GM19240 (cell line): Measurements from ENCODE around the gene H2AZ2.
"Not testable (repeated sequence)": the region's sequence is repeated elsewhere in the genome, so short reads cannot be mapped to it uniquely, and the experiment has no call there.

Experiments
- DNase-seq: peaks from one replicate; pipeline ENCODE4 v3.0.0; 2011; ENCODE audit warnings: low spot score; ENCODE audit not compliant: insufficient read length

H2AZ2 gene

DNA sequence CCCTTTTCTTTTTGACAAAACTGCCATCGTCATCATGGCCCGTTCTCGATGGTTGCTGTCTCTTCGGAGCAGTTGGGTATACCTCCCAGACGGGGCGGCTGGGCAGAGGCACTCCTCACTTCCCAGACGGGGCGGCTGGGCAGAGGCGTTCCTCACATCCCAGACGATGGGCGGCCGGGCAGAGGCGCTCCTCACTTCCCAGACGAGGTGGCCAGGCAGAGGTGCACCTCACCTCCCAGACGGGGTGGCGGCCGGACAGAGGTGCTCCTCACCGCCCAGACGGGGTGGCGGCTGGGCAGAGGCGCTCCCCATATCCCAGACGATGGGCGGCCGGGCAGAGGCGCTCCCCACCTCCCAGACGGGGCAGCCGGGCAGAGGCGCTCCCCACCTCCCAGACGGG, 22.9 kb upstream of the H2AZ2 start:
- DNase-seq, result not testable (repeated sequence)

DNA sequence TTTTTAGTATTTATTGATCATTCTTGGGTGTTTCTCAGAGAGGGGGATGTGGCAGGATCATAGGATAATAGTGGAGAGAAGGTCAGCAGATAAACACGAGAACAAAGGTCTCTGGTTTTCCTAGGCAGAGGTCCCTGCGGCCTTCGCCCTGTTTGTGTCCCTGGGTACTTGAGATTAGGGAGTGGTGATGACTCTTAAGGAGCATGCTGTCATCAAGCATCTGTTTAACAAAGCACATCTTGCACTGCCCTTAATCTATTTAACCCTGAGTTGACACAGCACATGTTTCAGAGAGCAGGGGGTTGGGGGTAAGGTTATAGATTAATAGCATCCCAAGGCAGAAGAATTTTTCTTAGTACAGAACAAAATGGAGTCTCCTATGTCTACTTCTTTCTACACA, 22.4 kb upstream of the H2AZ2 start:
- not testable (repeated sequence) for DNase-seq

DNA sequence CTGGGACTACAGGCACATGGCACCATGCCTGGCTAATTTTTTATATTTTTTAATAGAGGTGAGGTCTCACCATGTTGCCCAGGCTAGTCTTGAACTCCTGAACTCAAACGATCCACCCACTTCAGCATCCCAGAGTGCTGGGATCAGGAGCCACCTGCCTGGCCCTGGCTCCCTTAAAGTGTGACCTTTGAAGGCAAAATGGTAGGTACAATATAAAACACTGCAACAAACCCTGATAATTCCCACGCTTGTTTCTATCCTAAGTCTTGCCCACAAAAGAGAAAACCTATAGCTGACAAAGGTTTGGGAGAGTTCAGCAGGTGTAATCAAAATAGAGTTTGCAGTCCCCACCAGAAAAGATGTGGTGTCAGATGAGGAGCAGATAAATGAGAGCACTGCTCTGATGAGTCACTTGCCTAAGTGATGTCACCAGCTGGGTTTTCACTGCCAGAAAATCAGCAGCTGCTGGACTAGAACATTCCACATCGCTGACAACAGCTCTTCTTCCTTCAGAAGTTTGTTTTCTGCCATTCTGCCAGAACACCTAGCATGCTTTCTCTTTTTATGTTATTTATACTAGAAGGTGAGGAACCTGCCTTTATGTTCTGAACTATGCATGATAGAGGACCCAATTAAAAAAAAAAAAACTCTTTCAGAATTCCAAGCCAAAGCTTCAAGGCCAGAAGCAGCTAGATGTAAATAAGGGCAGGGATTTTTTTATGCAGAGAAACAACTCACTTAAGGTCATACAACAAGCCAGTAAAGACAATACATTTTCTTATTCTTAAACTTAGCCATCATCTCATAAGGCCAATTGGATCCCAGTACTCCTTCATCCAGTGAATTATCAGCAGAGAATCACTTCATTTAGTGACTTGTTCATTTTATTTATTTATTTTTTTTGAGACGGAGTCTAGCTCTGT, 19.4 kb upstream of the H2AZ2 start:
- no peak for DNase-seq

DNA sequence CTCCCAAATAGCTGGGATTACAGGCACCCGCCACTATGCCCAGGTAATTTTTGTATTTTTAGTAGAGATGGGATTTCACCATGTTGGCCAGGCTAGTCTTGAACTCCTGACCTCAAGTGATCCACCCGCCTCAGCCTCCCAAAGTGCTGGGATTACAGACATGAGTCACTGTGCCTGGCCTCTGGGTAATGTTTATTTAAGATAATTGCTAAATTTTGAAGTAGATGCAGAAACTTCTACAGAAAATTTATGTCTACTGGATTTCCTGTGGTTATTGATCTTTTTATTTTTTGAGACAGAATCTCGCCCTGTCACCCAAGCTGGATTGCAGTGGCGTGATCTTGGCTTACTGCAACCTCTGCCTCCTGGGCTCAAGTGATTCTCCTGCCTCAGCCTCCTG, 14.1 kb upstream of the H2AZ2 start:
- DNase-seq, result not testable (repeated sequence)

DNA sequence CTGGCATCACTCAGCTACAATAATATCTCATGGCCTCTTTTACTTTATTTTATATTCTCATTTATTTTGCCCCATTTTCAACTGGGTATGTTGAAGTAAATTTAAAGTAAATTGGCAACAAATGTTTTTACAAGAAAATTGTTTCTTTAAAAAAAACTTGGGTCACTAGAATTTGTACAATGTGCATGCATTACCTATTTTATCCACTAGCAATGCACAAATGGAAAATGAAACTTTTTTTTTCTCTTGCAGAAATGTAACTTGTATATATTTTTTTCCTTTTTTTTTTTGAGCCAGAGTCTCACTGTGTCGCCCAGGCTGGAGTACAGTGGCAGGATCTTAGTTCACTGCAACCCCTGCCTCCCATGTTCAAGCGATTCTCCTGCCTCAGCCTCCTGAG, 10.3 kb upstream of the H2AZ2 start:
- no peak for DNase-seq

DNA sequence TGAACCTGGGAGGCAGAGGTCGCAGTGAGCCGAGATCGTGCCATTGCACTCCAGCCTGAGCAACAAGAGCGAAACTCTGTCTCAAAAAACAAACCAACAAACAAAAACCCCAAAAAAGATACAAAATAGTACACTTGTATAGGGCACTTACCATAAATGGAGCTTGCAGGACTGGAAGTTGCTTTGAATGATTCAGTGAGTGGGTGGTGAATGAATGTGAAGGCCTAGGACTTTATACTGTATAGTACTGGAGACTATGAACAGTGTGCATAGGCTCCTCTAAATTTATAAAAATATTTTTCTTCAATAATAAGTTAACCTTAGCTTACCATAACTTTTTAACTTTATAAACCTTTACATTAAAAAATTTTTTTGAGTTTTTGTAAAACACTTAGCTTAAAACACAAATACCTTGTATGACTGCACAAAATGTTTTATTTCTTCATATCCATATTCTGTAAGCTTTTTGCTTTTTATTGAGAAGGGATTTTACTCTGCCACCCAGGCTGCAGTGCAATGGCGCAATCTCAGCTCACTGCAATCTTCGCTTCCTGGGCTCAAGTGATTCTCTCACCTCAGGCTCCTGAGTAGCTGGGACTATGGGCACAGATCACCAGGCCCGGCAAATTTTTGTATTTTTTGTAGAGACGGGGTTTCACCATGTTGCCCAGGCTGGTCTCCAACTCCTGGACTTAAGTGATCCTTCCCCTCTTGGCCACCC, 6.9 kb upstream of the H2AZ2 start:
- DNase-seq, result no peak

DNA sequence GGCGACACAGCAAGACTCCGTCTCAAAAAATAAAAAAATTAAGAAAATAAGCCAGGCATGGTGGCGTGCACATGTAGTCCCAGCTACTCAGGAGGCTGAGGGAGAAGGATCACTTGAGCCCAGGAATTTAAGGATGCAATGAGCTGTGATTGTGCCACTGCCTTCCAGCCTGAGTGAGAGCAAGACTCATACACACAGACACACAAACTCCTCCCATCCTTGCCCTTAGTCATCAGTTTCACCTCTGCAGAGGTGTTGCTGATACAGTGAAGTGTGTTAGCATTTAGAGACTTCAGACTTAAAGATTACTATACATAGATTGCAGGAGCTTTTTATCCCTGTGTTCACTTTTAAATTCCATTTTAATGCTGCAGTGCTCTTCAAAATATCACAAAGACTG, 5.5 kb upstream of the H2AZ2 start:
- DNase-seq, result no peak

DNA sequence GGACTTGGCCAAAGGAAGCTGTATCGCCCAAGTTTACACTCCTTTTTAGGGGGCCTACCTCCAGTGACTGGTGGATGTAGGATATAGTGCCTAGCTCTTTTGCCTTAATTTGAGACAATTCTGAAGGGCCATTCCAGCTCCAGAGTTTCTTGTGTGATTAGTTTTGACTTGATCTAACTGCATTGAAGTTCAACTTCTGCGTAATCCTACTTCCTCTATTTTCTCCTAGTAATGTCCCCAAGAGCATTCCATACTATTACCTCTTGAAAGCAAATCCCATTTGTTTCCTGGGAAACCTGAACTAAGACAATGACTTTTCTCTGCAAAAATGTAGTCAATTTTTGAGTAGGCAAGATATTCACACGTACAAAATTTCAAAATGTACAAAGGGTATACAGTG, 4.7 kb upstream of the H2AZ2 start:
- DNase-seq, result no peak

DNA sequence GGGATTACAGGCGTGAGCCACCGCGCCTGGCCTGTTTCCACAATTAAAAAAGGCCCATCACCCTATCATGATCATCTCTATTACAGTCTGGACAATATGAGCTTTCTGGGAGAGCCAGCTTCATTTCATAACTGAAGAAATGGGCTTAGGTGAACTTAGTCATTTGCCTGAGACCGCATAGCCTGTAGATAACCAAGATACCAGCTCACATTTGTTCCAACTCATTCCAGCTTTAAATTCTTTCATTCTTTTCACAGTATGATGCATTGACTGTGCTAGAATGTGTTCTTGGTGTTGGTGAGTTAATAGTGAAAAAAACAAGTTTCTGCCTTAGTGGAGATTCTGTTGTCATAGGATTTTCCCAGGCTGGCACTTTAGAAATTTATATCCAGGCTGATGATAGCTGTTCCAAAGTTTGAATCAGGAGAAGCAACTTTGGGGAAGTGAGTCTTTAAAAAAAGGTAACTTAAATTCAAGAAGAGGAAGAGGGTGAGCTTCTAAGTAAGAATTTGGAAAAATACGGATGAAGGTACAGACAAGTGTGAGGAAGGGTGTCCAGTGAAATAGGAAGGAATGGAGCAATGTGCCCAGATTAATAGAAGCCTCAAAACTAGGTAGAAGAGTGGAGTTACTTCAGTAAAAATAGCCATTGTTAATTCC, 2.1 kb upstream of the H2AZ2 start:
- no peak for DNase-seq

DNA sequence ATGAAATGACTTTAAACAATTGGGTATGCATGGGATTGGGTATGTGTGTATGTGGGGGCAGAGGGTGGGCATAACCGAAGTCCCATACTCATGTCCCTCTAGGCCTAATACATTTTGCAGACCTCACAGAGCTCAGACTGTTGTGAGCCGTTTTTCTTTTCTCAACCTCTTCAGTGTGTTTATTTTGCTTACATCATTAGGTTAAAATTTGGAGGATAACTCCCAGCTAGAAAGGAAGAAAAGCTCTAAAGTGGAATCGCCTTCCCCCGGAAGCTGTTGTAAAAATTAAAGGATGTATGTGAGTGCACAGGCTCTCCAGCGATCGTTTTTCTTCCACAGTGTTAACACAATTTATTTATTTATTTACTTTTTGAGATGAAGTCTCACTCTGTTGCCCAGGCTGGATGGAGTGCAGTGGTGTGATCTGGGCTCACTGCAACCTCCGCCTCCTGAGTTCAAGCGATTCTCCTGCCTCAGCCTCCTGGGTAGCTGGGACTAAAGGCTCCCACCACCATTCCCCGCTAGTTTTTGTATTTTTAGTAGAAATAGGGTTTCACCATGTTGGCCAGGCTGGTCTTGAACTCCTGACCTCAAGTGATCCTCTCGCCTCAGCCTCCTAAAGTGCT, 1.5 kb upstream of the H2AZ2 start:
- no peak for DNase-seq

DNA sequence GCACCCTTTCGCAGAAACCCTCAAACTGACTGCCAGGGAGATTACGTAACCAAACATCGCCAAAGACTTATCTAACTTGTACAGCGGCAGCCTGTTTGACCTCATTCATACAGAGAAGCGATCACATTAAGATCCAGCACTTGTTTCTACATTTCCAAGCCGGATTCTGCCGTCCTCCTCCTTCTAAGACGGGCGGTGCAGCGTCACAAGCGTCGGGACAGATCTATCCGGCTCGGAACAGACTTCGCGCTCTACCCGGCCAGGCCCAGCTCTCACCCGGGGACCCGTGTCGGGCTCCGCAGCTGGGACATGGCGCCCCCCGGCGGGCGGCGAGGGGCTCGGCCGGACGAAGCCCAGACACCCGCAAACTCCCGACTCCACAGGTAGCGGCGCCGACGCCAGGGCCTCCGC, 373 bp downstream of the H2AZ2 start:
- DNase-seq, result peak; percentile 65

DNA sequence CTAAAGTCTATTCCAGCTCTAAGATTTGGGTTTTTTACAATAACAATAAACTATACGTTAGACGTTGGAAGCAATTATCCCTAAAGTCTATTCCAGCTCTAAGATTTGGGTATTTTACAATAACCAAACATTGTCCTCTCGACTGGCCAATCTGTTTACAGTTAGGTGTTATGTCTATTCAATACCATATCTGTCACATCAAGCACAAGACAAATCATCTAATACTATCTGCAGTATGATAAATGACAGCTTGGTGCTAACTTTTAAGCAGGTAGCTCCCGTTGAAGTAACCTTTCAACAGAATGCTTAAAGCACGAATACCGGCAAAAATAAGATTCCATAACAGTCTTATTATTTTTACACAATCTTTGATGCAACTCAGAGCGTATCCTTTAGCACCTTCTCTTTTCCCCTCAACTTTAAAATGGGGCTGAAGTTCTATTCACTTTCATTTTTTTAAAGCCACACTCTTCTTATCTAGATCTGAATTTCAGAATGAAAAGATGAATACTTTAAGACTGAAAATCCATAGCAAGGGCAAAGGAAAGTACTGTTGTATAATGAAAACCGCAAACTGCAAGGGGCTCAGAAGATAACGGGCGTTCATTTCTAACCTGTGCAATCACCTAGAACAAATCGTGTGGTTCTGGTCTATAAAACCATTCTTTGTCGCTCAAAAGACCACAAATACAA, 925 bp downstream of the H2AZ2 start:
- DNase-seq, result no peak

DNA sequence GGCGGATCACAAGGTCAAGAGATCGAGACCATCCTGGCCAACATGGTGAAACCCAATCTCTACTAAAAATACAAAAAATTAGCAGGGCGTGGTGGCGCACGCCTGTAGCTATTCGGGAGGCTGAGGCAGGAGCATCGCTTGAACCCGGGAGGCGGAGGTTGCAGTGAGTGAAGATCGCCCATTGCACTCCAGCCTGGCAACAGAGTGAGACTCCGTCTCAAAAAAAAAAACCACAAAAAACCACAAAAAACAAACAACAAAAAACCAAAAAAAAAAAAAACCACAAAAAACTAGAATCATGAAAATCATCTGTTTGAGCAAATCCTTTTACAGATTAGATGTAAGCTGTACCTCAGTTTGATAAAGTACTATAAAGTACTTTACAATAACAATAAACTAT, 1.5 kb downstream of the H2AZ2 start:
- not testable (repeated sequence) for DNase-seq

DNA sequence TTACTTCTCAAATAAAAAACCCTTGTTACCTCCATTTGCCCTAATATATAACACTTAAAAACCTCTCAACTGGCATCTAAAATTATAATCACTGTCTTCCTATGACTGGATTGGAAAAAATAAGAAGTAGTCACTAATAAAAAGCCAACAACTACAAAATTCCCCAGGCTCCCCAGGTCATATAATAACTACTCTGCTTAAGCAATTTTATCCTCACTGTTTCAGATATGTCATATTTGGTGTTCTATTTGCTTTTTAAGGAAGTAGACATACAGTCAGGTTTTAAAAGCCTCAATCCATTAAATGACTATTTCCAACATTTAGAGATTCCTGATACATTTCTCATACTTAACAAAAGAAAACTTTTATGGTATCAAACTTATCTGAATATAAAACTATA, 2.4 kb downstream of the H2AZ2 start:
- no peak for DNase-seq

DNA sequence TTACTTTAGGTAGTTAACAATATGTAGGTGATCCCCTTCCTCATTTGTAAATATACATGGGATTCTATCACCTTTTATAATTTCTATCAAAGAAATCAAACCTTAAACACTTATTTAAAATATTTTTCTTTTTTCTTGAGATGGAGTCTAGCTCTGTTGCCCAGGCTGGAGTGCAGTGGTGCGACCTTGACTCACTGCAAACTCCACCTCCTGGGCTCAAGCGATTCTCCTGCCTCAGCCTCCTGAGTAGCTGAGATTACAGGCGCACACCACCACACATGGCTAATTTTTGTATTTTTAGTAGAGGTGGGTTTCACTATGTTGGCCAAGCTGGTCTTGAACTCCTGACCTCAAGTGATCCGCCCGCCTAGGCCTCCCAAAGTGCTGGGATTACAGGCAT, 4.4 kb downstream of the H2AZ2 start:
- DNase-seq, result not testable (repeated sequence)

DNA sequence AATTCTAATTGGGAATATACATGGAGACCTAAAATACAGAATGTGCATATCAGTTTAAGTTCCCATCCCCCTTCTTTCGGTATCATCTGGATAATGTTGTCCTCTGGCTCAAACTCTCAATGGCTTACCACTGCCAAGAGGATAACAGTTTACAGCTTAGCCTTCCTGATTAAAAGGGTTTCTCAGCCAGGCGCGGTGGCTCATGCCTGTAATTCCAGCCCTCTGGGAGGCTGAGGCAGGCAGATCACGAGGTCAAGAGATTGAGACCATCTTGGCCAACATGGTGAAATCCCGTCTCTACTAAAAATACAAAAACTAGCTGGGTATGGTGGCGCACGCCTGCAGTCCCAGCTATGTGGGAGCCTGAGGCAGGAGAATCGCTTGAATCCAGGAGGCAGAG, 5.2 kb downstream of the H2AZ2 start:
- not testable (repeated sequence) for DNase-seq

DNA sequence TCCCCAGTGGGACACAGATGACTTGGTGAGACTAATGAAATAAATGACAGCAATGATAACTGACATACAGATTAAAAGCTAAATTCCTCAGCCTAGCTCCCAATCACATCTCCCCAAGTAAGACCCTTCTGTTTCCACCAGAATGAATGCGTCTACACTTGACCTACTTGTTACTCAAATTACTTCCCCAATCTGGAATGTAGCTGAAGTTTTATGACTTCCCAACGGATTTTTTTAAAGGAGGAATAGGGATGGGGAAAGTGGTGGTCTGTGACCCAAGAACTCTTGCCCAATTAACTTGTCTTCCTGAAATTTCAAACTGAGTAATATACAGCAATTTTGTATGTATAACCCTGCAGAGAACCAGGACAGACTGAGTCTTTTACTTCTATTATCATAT, 9.1 kb downstream of the H2AZ2 start:
- no peak for DNase-seq

DNA sequence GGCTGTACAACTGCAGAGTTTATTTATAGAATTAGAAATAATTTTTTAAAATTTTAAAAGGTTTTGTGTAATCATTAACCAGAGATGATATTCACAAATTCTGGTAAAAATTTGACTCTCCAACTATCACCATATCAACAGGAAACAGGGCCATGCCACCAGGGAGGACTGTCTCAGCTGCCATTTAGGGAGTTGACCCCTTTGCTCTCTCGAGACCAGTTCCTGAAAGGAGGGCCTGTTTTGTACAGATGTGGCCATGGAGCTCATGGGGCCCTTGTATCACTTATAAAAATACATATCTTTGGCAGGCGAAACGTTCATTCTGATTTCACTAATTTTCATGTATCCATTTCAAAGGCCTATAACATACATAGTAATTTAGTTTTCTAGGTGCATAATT, 20.3 kb downstream of the H2AZ2 start:
- DNase-seq, result no peak

DNA sequence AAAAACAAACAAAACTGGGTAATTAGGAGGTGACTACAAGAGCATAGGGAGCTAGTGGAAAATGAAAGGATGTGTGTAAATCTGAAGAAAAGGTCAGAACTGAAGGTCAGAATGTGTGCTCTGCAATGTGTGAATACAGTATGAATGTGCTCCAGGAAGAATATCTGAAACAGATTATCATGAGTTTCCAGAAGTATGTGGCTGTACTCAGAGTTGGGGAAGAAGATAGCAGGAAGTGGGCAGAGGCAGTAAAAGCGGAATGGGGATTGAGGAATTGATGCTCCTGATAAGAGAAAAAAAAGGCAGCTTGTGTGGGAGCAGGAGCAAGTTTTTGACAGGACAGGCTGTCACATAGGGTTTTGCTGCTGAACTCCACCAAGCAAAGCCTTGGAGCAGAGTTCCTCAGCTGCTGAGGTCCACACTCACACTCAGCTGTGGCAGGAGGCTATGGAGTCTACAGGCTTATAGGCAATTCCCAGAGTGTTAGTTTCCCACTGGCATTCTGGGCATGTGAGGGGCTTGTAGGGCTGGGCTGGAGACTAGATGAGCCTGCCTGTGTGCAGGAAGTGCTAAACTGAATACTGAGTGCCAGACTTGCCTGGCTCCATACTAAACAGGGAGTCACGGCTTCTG, 22.9 kb downstream of the H2AZ2 start:
- DNase-seq, result no peak

DNA sequence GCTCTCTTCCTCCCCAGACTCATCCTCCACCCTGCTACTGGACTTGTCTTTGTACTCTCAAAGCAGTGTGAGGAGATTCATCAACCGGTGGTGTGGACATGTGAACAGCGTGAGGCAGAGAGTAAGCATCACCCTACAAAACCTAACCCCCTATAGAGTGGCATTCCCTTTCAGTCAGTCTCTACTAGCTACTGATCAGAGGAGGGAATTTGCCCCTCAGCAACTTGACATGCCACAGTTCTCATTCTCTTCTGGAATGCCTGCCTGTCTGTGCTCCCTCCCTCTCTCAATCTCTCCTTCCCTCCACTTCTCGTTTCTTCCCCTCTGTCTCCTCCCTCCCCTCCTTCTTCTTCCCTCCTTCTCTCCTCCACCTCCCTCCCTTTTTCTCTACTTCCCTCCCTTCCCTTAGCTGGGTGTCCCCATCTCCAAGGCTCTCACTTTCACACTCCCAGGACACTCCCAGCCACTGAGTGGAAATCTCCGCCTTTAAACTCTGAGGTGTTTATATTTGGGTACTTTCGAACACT, 24.6 kb downstream of the H2AZ2 start:
- no peak for DNase-seq
